ENCODE data around the gene HOXC10.

The HOXC10 gene

GRCh38 chr12:53950789-53951576 is 34.0 kb upstream of the HOXC10 start:
- no peak for DNase-seq

GRCh38 chr12:53951577-53952334 is 33.2 kb upstream of the HOXC10 start:
- no peak for DNase-seq

- no peak for DNase-seq
Observed at GRCh38 chr12:53952335-53952694, 32.6 kb upstream of the HOXC10 start.

DNA sequence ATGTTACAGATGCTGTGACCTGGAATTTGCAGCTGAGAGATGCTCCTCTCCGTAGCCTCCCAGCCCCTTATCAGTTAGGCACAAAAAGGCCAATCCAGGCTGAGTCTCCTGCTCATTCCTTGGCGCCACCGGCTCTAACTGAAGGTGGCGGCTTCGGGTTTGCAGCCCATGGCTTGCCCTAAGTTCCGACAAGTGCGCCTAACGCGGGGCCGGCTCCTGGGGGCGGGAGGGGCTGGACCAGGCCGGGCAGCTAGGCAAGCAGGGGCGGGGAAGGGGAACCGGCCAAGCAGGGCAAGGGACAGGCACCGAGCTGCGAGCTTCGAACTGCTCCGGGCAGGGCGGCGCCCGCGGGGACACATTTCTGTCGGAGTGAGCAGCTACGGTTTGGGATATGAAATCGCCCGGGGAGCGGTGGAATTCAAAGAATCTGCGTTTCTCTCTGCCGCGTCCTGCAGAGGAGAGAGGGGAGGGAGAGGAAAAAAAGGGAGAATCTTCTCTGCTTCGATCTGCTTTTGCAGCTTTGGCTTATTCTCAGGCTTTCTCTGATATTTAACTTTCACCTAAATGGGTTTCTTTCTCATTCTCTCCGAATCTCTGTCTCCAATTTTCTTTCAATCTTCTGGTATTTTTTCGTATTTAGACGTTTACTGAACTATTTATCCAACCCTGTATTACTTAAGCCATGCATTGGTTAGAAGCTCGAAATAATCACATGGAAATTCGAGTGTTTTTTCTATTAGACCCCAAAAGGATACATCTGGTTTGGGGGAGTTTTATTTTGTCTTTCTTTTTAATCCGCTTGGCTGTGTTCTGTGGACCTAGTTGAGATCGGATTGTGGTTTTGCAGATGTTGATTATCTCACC is 31.8 kb upstream of the HOXC10 start:
- DNase-seq, result no peak

- DNase-seq, result no peak
Observed at GRCh38 chr12:53953831-53954693, 30.9 kb upstream of the HOXC10 start.

GRCh38 chr12:53954694-53955035 is 30.3 kb upstream of the HOXC10 start, which contains the start of gene HOXC12:
TSS of gene HOXC12 (plus strand) at chr12:53954903. CDS start at chr12:53954930, 27 bp downstream.
- no peak for DNase-seq

DNA sequence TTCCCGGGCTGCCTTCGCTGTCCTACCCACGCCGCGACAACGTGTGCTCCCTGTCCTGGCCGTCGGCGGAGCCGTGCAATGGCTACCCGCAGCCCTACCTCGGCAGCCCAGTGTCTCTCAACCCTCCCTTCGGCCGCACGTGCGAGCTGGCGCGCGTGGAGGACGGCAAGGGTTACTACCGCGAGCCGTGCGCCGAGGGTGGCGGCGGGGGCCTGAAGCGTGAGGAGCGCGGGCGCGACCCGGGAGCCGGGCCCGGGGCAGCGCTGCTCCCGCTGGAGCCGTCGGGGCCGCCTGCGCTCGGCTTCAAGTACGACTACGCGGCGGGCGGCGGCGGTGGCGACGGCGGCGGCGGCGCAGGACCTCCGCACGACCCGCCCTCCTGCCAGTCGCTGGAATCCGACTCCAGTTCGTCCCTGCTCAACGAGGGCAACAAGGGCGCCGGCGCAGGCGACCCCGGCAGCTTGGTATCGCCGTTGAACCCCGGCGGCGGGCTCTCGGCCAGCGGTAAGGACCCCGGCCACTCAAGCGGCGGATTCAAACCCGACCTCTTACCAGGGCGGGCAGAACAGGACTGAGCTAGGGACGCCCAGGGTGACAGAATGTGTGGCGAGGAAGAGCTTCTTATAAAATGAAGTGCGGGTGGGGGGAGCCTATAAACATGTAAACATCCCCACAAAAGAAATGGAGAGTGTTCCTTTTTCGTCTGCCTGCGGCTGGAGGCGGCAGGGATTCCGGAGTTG is 29.7 kb upstream of the HOXC10 start:
- DNase-seq, result no peak

- DNase-seq, result no peak
Observed at GRCh38 chr12:53955776-53956250, 29.1 kb upstream of the HOXC10 start.

DNA sequence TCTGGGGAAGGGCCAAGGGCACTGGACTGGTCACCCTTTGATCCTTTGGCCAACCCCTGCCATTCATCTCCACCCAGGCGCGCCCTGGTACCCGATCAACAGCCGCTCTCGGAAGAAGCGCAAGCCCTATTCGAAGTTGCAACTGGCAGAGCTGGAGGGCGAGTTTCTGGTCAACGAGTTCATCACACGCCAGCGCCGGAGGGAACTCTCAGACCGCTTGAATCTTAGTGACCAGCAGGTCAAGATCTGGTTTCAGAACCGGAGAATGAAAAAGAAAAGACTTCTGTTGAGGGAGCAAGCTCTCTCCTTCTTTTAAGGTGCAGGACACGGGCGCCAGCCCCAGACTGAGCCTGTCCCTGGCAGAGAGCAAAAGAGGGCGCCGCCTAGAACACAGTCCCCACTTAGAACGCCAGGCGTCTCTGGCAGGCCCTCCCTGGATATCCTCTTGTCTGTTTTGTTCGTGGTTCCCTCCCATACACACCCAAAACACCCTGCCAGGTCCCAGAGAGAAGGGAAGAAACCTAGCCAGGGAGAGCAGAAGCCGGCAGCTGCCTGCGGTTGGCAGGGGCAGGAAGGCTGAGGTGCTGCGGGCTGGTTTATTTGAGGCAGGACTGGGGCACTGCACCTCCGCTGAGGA is 28.6 kb upstream of the HOXC10 start:
- no peak for DNase-seq

GRCh38 chr12:53956914-53957536 is 27.9 kb upstream of the HOXC10 start:
- no peak for DNase-seq

- no peak for DNase-seq
Observed at GRCh38 chr12:53958128-53958527, 26.8 kb upstream of the HOXC10 start.

DNA sequence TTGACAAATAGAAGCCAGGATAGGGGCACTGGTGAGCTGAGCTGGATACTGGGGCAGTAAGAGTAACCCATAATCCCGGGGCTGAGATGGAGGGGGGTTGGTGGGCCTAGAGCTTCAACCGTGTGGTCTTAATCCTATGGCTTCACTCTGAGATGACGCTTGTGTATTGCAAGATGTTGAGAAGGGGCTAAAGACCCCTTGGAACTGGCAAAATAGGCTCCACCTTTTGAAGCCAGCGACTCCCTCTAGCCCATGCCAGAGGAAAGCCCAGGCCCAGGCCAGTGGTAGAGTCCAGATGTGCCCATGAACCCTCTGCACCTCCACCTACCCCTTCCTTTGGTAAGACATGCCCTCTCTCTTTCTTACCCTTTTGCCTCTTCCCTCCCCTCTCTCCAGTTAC is 25.6 kb upstream of the HOXC10 start:
- no peak for DNase-seq

DNA sequence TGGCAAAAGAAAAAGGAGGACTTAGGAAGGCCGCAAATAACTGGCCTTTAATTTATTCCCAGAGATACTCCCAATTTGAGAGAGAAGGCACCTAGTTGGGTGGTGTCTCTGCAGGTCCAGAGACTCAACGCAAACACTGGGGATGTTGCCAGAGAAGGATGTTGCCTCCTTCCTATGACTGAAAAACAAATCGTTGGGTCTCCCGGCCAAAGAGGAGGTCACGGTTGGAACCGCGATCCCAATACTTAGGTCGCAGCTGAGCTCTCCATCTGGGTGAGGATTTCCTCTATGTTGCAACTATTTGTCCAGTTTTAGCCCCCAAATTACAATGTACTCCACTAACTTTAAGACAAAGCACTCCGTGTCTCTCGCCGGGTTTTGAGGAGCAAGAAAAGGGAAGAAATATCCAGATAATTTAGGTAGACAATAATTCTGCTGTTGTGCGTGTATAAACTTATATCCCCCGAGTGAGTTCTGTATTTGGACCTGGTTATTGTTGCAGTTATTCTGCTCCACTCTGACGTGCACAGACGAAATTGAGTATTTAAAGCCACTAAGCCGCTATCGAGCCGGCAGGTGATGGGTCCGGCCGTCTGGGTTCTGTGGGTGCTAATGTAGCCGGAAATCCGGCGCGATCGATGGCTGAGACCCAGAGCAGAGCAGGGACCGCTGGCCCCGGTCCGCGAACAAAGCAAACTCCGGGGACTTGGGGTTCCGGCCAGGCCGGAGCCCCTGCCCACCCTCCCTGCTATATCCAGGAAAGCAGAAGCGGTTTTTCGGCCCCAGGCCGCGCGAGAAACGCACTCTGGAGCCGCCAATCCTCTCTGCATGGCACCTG is 24.5 kb upstream of the HOXC10 start:
- DNase-seq, result peak; percentile 7

DNA sequence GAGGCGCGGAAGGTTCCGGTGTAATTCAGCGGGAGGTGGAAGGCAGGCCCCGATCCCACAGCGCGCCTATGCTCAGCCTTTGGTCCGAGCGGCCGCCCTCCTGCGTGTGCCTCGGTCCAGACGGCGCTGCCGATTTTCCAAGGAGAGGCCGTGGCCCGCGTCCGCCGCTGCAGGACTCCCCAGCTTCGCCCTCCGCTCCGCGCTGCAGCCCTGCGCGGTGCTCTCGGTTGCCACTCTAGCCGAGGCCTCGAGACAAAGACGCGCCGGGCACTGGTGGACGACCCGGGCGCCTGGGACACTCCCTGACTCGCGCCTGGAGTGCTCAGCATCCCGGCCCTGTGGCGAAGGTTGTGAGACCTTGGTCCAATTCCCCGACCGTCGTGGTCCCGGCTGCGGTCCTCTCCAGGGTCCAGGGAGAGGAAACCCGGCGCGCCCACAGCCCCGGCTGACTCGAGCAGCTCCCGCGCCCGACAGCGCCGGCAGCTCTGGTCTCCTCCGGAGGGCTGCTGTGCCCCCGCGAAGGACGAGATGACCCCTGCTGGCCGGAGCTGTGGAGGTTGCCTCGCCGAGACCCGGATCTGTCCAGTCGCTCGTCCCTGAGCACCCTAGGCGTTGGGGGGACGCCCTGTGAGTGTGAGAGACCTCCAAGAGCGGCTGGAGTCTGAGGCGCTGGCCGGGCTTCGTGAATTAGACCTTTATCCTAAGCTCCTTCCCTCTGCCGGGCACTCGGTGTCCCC is 23.8 kb upstream of the HOXC10 start:
- no peak for DNase-seq

DNA sequence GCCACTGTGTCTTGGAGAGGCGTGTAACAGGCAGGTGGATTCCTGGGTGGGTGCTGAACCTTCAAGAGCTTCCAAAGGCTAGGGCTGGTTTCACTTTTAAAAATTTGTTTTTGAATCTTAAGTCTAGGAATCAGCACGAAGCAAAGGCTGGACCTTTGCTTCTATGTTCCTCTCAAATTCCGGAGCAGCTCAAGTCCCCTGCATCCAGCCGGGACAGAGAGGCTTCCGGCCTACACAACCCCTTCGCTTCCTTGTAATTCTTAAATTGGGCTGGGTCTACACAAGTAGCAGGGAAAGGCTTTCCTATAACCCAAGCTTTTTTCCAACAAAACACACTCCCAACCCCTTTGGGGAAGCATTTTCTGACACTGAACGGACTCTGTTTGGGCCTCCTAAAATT is 21.9 kb upstream of the HOXC10 start:
- DNase-seq, result no peak

DNA sequence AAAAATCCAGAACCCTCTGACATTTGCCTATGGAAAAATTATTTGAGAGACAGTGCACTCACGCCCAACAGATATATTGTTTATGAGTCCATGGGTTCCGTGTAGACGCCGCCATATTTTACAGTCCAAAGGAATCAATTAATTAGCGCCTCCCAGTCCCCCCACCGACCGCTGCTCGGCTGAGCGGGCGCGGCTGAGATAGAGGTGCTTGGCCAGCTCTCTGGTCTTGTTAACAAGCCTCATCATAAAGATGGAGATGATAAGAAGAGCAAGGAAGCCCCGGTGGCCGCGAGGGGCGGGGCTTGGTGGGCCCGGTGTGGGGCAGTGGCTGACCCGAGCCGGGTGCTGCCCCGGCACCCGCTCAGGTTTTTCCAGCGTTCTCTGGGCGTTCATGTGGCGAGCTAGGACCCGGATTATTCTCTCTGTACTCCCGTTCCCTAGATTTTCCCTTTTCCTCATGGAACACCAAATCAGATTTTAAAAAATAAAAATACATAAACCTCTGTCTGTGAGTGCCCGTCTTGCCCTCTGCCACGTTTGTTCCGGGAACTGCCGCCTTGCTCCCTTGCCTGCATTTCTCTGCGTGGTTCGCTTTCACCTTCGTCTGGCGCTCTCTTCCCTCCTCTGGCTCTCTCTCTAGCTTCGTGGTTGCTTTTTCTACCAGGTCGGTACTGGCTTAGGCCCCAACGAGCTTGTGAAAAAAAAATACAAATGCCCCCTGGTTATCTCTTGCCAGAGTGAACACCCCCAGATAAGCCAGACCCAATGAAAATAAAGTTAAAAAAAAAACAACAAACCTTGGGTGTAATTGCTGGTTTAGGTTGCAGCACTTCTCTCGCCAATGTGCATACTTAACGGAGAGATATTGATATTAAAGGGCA is 21.3 kb upstream of the HOXC10 start:
- DNase-seq, result no peak

DNA sequence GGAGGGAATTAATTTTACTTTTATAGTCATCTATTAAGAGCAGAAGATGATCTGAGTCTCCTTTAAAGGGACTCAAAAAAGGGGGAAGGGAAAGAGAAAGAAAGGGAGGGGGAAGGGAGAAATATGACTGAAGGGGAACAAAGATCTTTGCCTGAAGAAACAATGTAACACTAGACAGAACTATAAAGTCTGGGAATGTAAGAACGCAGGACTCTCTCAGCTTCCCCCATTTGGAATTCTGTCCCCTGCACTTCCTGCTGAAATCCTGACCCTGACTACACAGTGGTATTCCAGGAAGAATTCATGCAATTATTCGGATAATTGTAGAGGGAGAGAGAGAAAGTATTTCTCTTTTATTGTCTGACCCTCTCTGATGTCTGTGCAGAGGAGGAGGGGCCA is 20.6 kb upstream of the HOXC10 start:
- no peak for DNase-seq

Measured in MV-4-11 (cell line).